ENCODE data around the gene CHAT. TPM values are rescaled to one million over a fixed set of nuclear protein-coding genes. Genes with fewer than 3 reads are reported as not detected.
"Not testable (repeated sequence)": the region's sequence is repeated elsewhere in the genome, so short reads cannot be mapped to it uniquely, and the experiment has no call there.

Gene CHAT
- total and polyA plus RNA-seq, 12 donors = not detected

GRCh38 chr10:49668684-49669083 is 54.8 kb downstream of the CHAT start:
- 61 to 73% (median 65%) methylated on average over 6 of the region's 6 CpGs for WGBS, 4 donors
- Histone ChIP-seq H3K27me3 (no peaks in the 10 kb centered on the region), H3K9me3 (replicated peaks in 1 of 3) (no peaks in the 10 kb centered on the region), H3K4me3 (no peak overlapping the region), H3K36me3 (replicated peaks in 1 of 2) (no peaks in the 10 kb centered on the region), H3K4me1 (replicated peaks in 1 of 2) (no peaks in the 10 kb centered on the region), H3K27ac (no peak overlapping the region)
- DNase-seq = no peak
- intact Hi-C loops (cut with DNase I) = no loop called here
- no peak for TF ChIP-seq CTCF (IDR thresholded peaks at IDR 0.05)
- no peak for TF ChIP-seq POLR2A (IDR thresholded peaks at IDR 0.05)

DNA sequence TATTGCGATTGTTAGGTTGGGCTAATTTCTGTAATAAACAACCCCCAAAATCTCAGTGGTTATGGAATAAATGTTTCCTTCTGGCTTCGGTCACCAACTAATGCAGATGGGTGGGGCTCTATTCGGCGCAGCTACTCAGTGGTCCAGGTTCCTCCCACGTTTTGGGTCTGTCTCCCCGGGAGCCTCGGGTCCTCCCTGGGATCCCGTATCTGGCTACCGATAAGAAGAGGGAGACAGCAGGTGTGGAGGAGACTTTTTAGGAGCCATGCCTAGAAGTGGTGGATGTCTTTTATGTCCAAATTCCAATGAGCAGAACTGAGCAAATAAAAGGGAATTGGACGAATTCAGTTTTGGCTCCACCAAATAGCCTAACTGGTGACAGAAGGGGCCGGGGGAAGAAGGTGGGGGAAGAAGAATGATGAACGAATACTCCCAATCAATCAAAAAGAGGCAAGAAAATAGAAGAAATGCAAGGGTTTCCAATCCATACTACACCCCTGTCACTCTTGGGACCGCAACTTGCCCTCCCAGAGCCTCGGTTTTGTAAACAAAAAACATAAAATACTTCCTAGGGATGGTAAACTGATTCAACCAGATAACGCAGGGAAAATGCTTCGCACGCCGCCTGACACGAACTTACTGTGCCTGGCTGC is 65.1 kb downstream of the CHAT start:
- no peak overlapping the region for H3K4me3 ChIP-seq
- TF ChIP-seq CTCF (IDR thresholded peaks at IDR 0.05) = no peak
- no peak for TF ChIP-seq POLR2A (IDR thresholded peaks at IDR 0.05)
- 13 to 21% (median 16%) methylated on average over 19 of the region's 19 CpGs for WGBS, 4 donors
- no peak for DNase-seq
- H3K4me1 ChIP-seq (replicated peaks in 1 of 2) = no peaks in the 10 kb centered on the region
- peaks cover 17% of the 10 kb centered on the region for H3K27me3 ChIP-seq
- no peaks in the 10 kb centered on the region for H3K36me3 ChIP-seq (replicated peaks in 1 of 2)
- no peak overlapping the region for H3K27ac ChIP-seq
- intact Hi-C loops (cut with DNase I) = no loop called here
- no peaks in the 10 kb centered on the region for H3K9me3 ChIP-seq (replicated peaks in 1 of 3)

- Histone ChIP-seq H3K4me3 (no peak within 1 kb of the TSS), H3K27ac (no peak within 1 kb of the TSS), H3K4me1 (replicated peaks in 1 of 2) (no peaks in the 10 kb centered on the region), H3K36me3 (replicated peaks in 1 of 2) (no peaks in the 10 kb centered on the region), H3K9me3 (replicated peaks in 1 of 3) (no peaks in the 10 kb centered on the region), H3K27me3 (peaks cover 17% of the 10 kb centered on the region)
- TF ChIP-seq CTCF (IDR thresholded peaks at IDR 0.05) (no peak), POLR2A (IDR thresholded peaks at IDR 0.05) (no peak)
- DNase-seq = peak in 4 of 7 donors; percentile 22 to 65 (median 30)
- 4 to 9% (median 8%) methylated on average over 9 to 36 of the region's 36 CpGs for WGBS, 4 donors
- intact Hi-C loops (cut with DNase I) = no loop called here
Observed at GRCh38 chr10:49679480-49679893, 65.7 kb downstream of the CHAT start, which contains the start of gene C10orf53. TSS of gene C10orf53 (plus strand) at chr10:49679651. CDS start at chr10:49679698, 47 bp downstream.

GRCh38 chr10:49682449-49682848 is 68.6 kb downstream of the CHAT start:
- H3K4me1 ChIP-seq (replicated peaks in 1 of 2); DNase-seq; H3K36me3 ChIP-seq (replicated peaks in 1 of 2); H3K4me3 ChIP-seq; H3K27ac ChIP-seq; intact Hi-C loops (cut with DNase I); H3K9me3 ChIP-seq (replicated peaks in 1 of 3): not testable (repeated sequence)
- WGBS, 4 donors = 56 to 75% (median 65%) methylated on average over 2 to 5 of the region's 5 CpGs
- H3K27me3 ChIP-seq = peaks cover 17% of the 10 kb centered on the region

DNA sequence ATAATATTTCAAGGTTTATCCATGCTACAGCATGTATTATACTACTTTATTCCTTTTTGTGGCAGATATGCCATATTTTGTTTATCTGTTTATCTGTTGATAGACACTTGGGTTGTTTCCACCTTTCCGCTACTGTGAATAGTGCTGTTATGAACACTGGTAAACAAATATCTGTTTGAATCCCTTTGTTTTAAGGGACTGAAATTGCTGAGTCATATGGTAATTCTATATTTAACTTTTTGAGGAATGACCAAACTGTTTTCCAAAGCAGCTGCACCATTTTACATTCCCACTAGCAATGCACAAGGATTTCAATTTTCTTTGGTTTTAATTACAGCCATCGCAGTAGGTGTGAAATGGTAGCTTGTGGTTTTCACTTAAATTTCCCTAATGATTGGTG is 69.0 kb downstream of the CHAT start:
- Histone ChIP-seq H3K9me3 (replicated peaks in 1 of 3) (no peaks in the 10 kb centered on the region), H3K4me3 (no peak overlapping the region), H3K27me3 (peaks cover 15% of the 10 kb centered on the region), H3K27ac (no peak overlapping the region), H3K4me1 (replicated peaks in 1 of 2) (no peaks in the 10 kb centered on the region), H3K36me3 (replicated peaks in 1 of 2) (no peaks in the 10 kb centered on the region)
- no peak for DNase-seq
- no peak for TF ChIP-seq POLR2A (IDR thresholded peaks at IDR 0.05)
- no peak for TF ChIP-seq CTCF (IDR thresholded peaks at IDR 0.05)
- intact Hi-C loops (cut with DNase I) = no loop called here
- 94 to 100% (median 95%) methylated on average over 2 of the region's 2 CpGs for WGBS, 4 donors

All from adrenal gland (tissue), 12 donors.